ENCODE results near the gene EIF2A.

DNA sequence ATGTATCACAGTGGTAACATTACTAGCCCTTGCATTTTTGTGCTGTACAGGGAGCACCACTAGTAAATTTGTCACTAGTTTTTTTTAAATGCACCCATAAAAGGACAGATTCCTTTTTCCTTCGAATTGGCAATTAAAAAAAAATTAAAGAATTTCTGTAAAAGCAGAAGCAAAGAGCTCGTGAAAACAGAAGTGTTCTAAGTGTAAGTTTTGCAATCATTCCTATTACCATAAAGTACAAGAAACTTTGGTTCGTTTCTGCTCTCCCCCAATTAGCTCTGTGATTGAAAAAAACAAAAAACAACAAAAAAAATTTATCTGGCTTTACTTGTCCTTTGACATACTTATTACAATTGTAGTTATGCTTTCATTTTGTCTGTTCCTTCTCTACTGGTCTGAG is 5.6 kb upstream of the EIF2A start:
- TF ChIP-seq CTCF (IDR thresholded peaks at IDR 0.05) (no peak), POLR2AphosphoS5 (IDR thresholded peaks at IDR 0.05; ENCODE audit: insufficient read depth in 1 of 2, low read depth in 1 of 2) (no peak), POLR2A (IDR thresholded peaks at IDR 0.05) (no peak)

Measured in vagina (tissue), 2 donors.